HepG2 (cell line): ENCODE results near the gene HOXC4. TPM values are rescaled to one million over a fixed set of nuclear protein-coding genes. Genes with fewer than 3 reads are reported as not detected.

Experiments
- ATAC-seq: fragments of 200-7000 bp; cut with Tn5 transposase; 3 replicates; pipeline ENCODE4 v1.9.1; 2020; ENCODE audit warnings: mild to moderate bottlenecking, moderate library complexity
- BruUV-seq: library from RNA; stranded (reverse); fragments of 400-500 nt; replicated peaks from 2 replicates; lab custom pipeline; 2021; lab: Mats Ljungman, UMichigan
- CTCF ChIA-PET: fragments of 300-600 bp; formaldehyde crosslinking; extraction: SDS; loops from one replicate; lab custom pipeline; 2021; ENCODE audit warnings: low total read pairs, inconsistent platforms, low intra/inter-chr PET ratio; lab: Yijun Ruan, JAX
- POLR2A ChIA-PET: fragments of 350-600 bp; sonication (Branson Sonifier 250); formaldehyde crosslinking; loops from one replicate; lab custom pipeline; 2020; ENCODE audit warnings: antibody characterized with exemption, inconsistent platforms; lab: Yijun Ruan, JAX
- DNase-seq: peaks from one replicate; pipeline ENCODE4 v3.0.0-alpha.2; 2015; ENCODE audit warnings: low spot score
- FAIRE-seq: peaks from 3 replicates; lab custom pipeline; 2011; peaks lifted over from hg19 to GRCh38; lab: Jason Lieb, UNC
- H2AFZ ChIP-seq: one replicate; pipeline ENCODE4 v1.6.1; 2011; ENCODE audit warnings: low read length, inconsistent platforms
- H3K27ac ChIP-seq: fragments of 300-600 bp; 3 replicates; pipeline ENCODE4 v1.8.0; 2011; ENCODE audit warnings: mixed run types, mild to moderate bottlenecking, mixed read lengths, low read length, inconsistent platforms; ENCODE audit not compliant: insufficient read depth; ENCODE audit errors: extremely low read length
- H3K27me3 ChIP-seq, 2 experiments: fragments of 200-600 bp in 1 of 2; 2 replicates in 1 of 2; 3 replicates in 1 of 2; pipeline versions ENCODE4 v1.6.0 to v1.8.0; 2011; ENCODE audit warnings: low read length in 2 of 2, mild to moderate bottlenecking in 2 of 2, moderate library complexity in 2 of 2, inconsistent platforms in 1 of 2; ENCODE audit not compliant: insufficient read depth in 2 of 2, control insufficient read depth in 1 of 2
- H3K36me3 ChIP-seq, 2 experiments: fragments of 200-600 bp in 1 of 2; replicated peaks in 1 of 2; 2 replicates in 1 of 2; 3 replicates in 1 of 2; pipeline versions ENCODE4 v1.5.1 to v1.8.0; 2011; ENCODE audit warnings: low read length in 2 of 2, inconsistent platforms in 1 of 2; ENCODE audit not compliant: insufficient read depth in 2 of 2, control insufficient read depth in 1 of 2
- H3K4me1 ChIP-seq: 2 replicates; pipeline ENCODE4 v1.5.1; 2012; ENCODE audit warnings: low read length, inconsistent platforms; ENCODE audit not compliant: insufficient read depth
- H3K4me2 ChIP-seq: 2 replicates; pipeline ENCODE4 v1.6.0; 2011; ENCODE audit warnings: low read depth, low read length, inconsistent platforms
- H3K4me3 ChIP-seq, 3 experiments: fragments of 200-600 bp in 1 of 3; sonication (generic), shearing (Covaris generic) in 1 of 3; replicated peaks in 1 of 3; 2 replicates each; pipeline ENCODE4 v1.5.1; 2011 to 2016; ENCODE audit warnings: low read length in 3 of 3, inconsistent platforms in 2 of 3, low read depth in 2 of 3, mild to moderate bottlenecking in 2 of 3, control low read depth in 1 of 3, mixed read lengths in 1 of 3; ENCODE audit not compliant: insufficient read depth in 1 of 3
- H3K79me2 ChIP-seq: one replicate; pipeline ENCODE4 v1.6.1; 2011; ENCODE audit warnings: low read length, inconsistent platforms; ENCODE audit not compliant: insufficient read depth
- H3K9ac ChIP-seq: 2 replicates; pipeline ENCODE4 v1.6.0; 2011; ENCODE audit warnings: mild to moderate bottlenecking, low read depth, low read length, inconsistent platforms; ENCODE audit not compliant: insufficient read depth
- H3K9me3 ChIP-seq: 2 replicates; pipeline ENCODE4 v1.5.1; 2012; ENCODE audit warnings: mild to moderate bottlenecking, low read length
- H4K20me1 ChIP-seq: 2 replicates; pipeline ENCODE4 v1.6.0; 2011; ENCODE audit warnings: inconsistent platforms, mild to moderate bottlenecking, low read length, moderate library complexity; ENCODE audit not compliant: insufficient read depth
- AGO1 ChIP-seq: fragments of 200-400 bp; formaldehyde crosslinking; IDR thresholded peaks from 2 replicates; pipeline ENCODE4 v1.6.1; 2017; ENCODE audit warnings: mild to moderate bottlenecking, low read depth, low read length, moderate library complexity; ENCODE audit not compliant: poor library complexity, severe bottlenecking
- ARID2 ChIP-seq: sonication (generic); formaldehyde crosslinking; IDR thresholded peaks from 2 replicates; pipeline ENCODE4 v1.8.1; 2022; ENCODE audit warnings: mild to moderate bottlenecking, missing genetic modification reagents, borderline replicate concordance
- FIP1L1 ChIP-seq: fragments of 200-400 bp; formaldehyde crosslinking; IDR thresholded peaks from 2 replicates; pipeline ENCODE4 v1.6.1; 2018; ENCODE audit warnings: low read depth, mild to moderate bottlenecking, low read length, moderate library complexity, borderline replicate concordance; ENCODE audit not compliant: insufficient read depth
- FOXJ3 ChIP-seq: sonication (generic); formaldehyde crosslinking; IDR thresholded peaks from 2 replicates; pipeline ENCODE4 v1.4.0; 2020; ENCODE audit warnings: missing genetic modification reagents, mild to moderate bottlenecking, borderline replicate concordance
- GZF1 ChIP-seq: sonication (generic); formaldehyde crosslinking; IDR thresholded peaks from 2 replicates; pipeline ENCODE4 v1.5.1; 2020; ENCODE audit warnings: mild to moderate bottlenecking, missing genetic modification reagents
- KDM4B ChIP-seq: sonication (generic); formaldehyde crosslinking; IDR thresholded peaks from 2 replicates; pipeline ENCODE4 v1.4.0; 2020; ENCODE audit warnings: missing genetic modification reagents
- MEIS2 ChIP-seq: sonication (generic); formaldehyde crosslinking; IDR thresholded peaks from 2 replicates; pipeline ENCODE4 v1.9.0; 2021; ENCODE audit warnings: mild to moderate bottlenecking, missing genetic modification reagents
- PHB2 ChIP-seq: fragments of 450-650 bp; IDR thresholded peaks from 2 replicates; pipeline ENCODE4 v1.6.1; 2018; ENCODE audit not compliant: partially characterized antibody
- SKI ChIP-seq: fragments of 450-650 bp; IDR thresholded peaks from one replicate; pipeline ENCODE4 v1.6.1; 2018; ENCODE audit warnings: mild to moderate bottlenecking; ENCODE audit not compliant: partially characterized antibody
- SP5 ChIP-seq: IDR thresholded peaks from 2 replicates; pipeline ENCODE4 v1.6.1; 2016; ENCODE audit warnings: low read depth, borderline replicate concordance
- ZBTB21 ChIP-seq: sonication (generic); formaldehyde crosslinking; IDR thresholded peaks from 2 replicates; pipeline ENCODE4 v1.4.0; 2020; ENCODE audit warnings: missing genetic modification reagents
- ZNF382 ChIP-seq: sonication (generic); formaldehyde crosslinking; IDR thresholded peaks from 2 replicates; pipeline ENCODE4 v1.5.0; 2020; ENCODE audit warnings: missing genetic modification reagents, mild to moderate bottlenecking, borderline replicate concordance
- ZNF468 ChIP-seq: sonication (generic); formaldehyde crosslinking; IDR thresholded peaks from 2 replicates; pipeline ENCODE4 v1.8.0; 2022; ENCODE audit warnings: mild to moderate bottlenecking, moderate library complexity, missing genetic modification reagents
- WGBS: methylation state at CpG from one replicate; pipeline ENCODE4 v1.1.6; 2017; ENCODE audit warnings: low lambda C conversion rate; 5-methylcytosine and 5-hydroxymethylcytosine counted together
- in situ Hi-C: cut with HindIII; loops from 2 replicates; pipeline ENCODE4 v1.10.0; 2017; ENCODE audit warnings: low pct_unique_long_range_greater_than_20kb; ENCODE audit not compliant: extremely low pct_ligation_motif_present
- intact Hi-C: fragments of 100-400 bp; cut with micrococcal nuclease; formaldehyde crosslinking; loops from one replicate; pipeline ENCODE4 v1.10.0; 2022; ENCODE audit not compliant: unreplicated experiment
- polyA plus RNA-seq, 8 experiments: library from polyadenylated mRNA; depleted of rRNA in 3 of 8; stranded (reverse) in 7 of 8; unstranded in 1 of 8; fragments of >200 nt; fragmentation: Illumina TruSeq in 4 of 8; extraction: Trizol in 4 of 8; gene quantifications; 2 replicates each; pipeline versions ENCODE4 v1.2.1 to v1.2.3, GENCODE V29; 2011 to 2016; ENCODE audit warnings: low read depth in 4 of 8, missing spikeins in 1 of 8, mixed read lengths in 1 of 8; ENCODE audit not compliant: insufficient read depth in 1 of 8
- total RNA-seq, 5 experiments: library from RNA; depleted of rRNA; stranded (reverse); fragments of >200 nt; fragmentation: Illumina TruSeq; extraction: Trizol; gene quantifications; 2 replicates each; pipeline ENCODE4 v1.2.3, GENCODE V29; 2016; ENCODE audit warnings: low read depth in 1 of 5
- TF ChIP-seq, protein P1 (sequence below): sonication (generic); formaldehyde crosslinking; IDR thresholded peaks from 2 replicates; pipeline ENCODE4 v1.5.1; 2020; ENCODE audit warnings: mild to moderate bottlenecking, missing genetic modification reagents
- TF ChIP-seq, protein P2 (sequence below): sonication (generic); formaldehyde crosslinking; IDR thresholded peaks from 2 replicates; pipeline ENCODE4 v1.9.0; 2022; ENCODE audit warnings: missing genetic modification reagents, mild to moderate bottlenecking, borderline replicate concordance
- TF ChIP-seq, protein P3 (sequence below): sonication (generic); formaldehyde crosslinking; IDR thresholded peaks from 2 replicates; pipeline ENCODE4 v1.5.0; 2020; ENCODE audit warnings: mild to moderate bottlenecking, missing genetic modification reagents
- TF ChIP-seq, protein P4 (sequence below): sonication (generic); formaldehyde crosslinking; IDR thresholded peaks from 2 replicates; pipeline ENCODE4 v1.4.0; 2020; ENCODE audit warnings: missing genetic modification reagents, mild to moderate bottlenecking, borderline replicate concordance

The HOXC4 gene
- total and polyA plus RNA-seq, 2 of the 13 experiments (the other 11 are each of a cell fraction or from before 2014, with no cell fraction given): not detected

DNA sequence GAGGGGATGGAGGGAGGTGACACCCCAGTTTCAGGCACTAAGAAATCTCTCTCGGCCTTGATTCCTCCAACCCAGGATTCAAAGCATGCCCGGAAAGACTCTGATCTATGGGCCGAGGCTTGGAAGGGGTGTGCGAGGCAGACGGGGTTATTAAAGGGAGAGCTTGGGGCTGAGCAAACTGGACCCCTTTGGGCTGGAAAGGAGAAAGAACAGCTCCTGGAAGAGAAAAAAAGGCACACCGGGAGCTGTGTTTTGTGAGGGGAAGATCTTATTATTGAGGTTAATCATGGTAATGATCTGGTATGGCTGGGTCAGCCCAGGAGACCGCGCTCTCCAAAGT, 5.7 kb upstream of the HOXC4 start:
- FAIRE-seq: no peak
- Histone ChIP-seq H3K36me3 (no peaks in the 10 kb centered on the region), H3K9ac (no peak overlapping the region), H4K20me1 (no peaks in the 10 kb centered on the region), H3K27ac (no peak overlapping the region), H3K4me2 (no peak overlapping the region), H3K4me1 (no peaks in the 10 kb centered on the region), H3K9me3 (no peaks in the 10 kb centered on the region), H3K4me3 (no peak overlapping the region), H3K79me2 (no peaks in the 10 kb centered on the region), H2AFZ (no peak overlapping the region), H3K27me3 (peaks cover 7 to 80% of the 10 kb centered on the region in 2 experiments)
- WGBS: 24% methylated on average over 8 of the region's 8 CpGs
- no peak for ATAC-seq
- in situ Hi-C loops (no loop called here), intact Hi-C loops (no loop called here)
- ChIA-PET CTCF (no interaction called here), POLR2A (no interaction called here)
- no TSS peak for BruUV-seq
- no peak for DNase-seq
- TF ChIP-seq GZF1 (CRISPR knock-in tag) (no peak), PHB2 (no peak), ZNF382 (CRISPR knock-in tag) (no peak), SKI (no peak), ZBTB21 (no peak), FIP1L1 (no peak), AGO1 (no peak), ARID2 (CRISPR knock-in tag) (no peak), SP5 (CRISPR knock-in tag) (no peak), MEIS2 (CRISPR knock-in tag) (no peak), ZNF468 (CRISPR knock-in tag) (no peak), FOXJ3 (no peak), KDM4B (no peak)
- TF ChIP-seq, protein P1, sequence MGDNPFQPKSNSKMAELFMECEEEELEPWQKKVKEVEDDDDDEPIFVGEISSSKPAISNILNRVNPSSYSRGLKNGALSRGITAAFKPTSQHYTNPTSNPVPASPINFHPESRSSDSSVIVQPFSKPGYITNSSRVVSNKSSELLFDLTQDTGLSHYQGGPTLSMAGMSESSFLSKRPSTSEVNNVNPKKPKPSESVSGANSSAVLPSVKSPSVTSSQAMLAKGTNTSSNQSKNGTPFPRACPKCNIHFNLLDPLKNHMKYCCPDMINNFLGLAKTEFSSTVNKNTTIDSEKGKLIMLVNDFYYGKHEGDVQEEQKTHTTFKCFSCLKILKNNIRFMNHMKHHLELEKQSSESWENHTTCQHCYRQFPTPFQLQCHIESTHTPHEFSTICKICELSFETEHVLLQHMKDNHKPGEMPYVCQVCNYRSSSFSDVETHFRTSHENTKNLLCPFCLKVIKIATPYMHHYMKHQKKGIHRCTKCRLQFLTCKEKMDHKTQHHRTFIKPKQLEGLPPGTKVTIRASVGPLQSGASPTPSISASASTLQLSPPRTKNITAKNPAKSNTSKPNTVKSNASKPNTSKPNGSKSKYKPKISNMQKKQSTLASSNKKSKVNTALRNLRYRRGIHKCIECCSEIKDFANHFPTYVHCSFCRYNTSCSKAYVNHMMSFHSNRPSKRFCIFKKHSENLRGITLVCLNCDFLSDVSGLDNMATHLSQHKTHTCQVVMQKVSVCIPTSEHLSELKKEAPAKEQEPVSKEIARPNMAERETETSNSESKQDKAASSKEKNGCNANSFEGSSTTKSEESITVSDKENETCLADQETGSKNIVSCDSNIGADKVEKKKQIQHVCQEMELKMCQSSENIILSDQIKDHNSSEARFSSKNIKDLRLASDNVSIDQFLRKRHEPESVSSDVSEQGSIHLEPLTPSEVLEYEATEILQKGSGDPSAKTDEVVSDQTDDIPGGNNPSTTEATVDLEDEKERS (CRISPR knock-in tag): no peak
- TF ChIP-seq, protein P2, sequence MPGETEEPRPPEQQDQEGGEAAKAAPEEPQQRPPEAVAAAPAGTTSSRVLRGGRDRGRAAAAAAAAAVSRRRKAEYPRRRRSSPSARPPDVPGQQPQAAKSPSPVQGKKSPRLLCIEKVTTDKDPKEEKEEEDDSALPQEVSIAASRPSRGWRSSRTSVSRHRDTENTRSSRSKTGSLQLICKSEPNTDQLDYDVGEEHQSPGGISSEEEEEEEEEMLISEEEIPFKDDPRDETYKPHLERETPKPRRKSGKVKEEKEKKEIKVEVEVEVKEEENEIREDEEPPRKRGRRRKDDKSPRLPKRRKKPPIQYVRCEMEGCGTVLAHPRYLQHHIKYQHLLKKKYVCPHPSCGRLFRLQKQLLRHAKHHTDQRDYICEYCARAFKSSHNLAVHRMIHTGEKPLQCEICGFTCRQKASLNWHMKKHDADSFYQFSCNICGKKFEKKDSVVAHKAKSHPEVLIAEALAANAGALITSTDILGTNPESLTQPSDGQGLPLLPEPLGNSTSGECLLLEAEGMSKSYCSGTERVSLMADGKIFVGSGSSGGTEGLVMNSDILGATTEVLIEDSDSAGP (CRISPR knock-in tag): no peak
- TF ChIP-seq, protein P3, sequence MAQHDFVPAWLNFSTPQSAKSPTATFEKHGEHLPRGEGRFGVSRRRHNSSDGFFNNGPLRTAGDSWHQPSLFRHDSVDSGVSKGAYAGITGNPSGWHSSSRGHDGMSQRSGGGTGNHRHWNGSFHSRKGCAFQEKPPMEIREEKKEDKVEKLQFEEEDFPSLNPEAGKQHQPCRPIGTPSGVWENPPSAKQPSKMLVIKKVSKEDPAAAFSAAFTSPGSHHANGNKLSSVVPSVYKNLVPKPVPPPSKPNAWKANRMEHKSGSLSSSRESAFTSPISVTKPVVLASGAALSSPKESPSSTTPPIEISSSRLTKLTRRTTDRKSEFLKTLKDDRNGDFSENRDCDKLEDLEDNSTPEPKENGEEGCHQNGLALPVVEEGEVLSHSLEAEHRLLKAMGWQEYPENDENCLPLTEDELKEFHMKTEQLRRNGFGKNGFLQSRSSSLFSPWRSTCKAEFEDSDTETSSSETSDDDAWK (CRISPR knock-in tag): no peak
- TF ChIP-seq, protein P4, sequence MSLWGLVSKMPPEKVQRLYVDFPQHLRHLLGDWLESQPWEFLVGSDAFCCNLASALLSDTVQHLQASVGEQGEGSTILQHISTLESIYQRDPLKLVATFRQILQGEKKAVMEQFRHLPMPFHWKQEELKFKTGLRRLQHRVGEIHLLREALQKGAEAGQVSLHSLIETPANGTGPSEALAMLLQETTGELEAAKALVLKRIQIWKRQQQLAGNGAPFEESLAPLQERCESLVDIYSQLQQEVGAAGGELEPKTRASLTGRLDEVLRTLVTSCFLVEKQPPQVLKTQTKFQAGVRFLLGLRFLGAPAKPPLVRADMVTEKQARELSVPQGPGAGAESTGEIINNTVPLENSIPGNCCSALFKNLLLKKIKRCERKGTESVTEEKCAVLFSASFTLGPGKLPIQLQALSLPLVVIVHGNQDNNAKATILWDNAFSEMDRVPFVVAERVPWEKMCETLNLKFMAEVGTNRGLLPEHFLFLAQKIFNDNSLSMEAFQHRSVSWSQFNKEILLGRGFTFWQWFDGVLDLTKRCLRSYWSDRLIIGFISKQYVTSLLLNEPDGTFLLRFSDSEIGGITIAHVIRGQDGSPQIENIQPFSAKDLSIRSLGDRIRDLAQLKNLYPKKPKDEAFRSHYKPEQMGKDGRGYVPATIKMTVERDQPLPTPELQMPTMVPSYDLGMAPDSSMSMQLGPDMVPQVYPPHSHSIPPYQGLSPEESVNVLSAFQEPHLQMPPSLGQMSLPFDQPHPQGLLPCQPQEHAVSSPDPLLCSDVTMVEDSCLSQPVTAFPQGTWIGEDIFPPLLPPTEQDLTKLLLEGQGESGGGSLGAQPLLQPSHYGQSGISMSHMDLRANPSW: no peak
